CD4-positive, alpha-beta memory T cell (primary cell): Measurements from ENCODE around the gene FOXP1. TPM values are rescaled to one million over a fixed set of nuclear protein-coding genes. Genes with fewer than 3 reads are reported as not detected.
A peak's percentile ranks its signal among the peaks of the same experiment; 100 is the strongest.

Source experiments
- CTCF ChIA-PET: fragments of 350-600 bp; sonication (Branson Sonifier 250); formaldehyde crosslinking; loops from one replicate; lab custom pipeline; 2021; ENCODE audit warnings: inconsistent platforms; ENCODE audit not compliant: partially characterized antibody; lab: Charles Lee
- POLR2A ChIA-PET: fragments of 350-600 bp; sonication (Branson Sonifier 250); formaldehyde crosslinking; loops from one replicate; lab custom pipeline; 2021; ENCODE audit not compliant: partially characterized antibody; lab: Charles Lee
- DNase-seq, 5 donors: peaks; one replicate each; pipeline versions ENCODE4 v3.0.0 to v3.0.0-alpha.2; 2020 to 2022; ENCODE audit warnings: mixed read lengths in 1 of 5
- H3K27ac ChIP-seq: one replicate; pipeline ENCODE4 v1.7.0; 2013; ENCODE audit warnings: low read depth, low read length
- H3K27me3 ChIP-seq: 2 replicates; pipeline ENCODE4 v1.7.0; 2013; ENCODE audit warnings: mild to moderate bottlenecking, low read length, moderate library complexity; ENCODE audit not compliant: insufficient read depth
- H3K36me3 ChIP-seq: 2 replicates; pipeline ENCODE4 v1.7.0; 2013; ENCODE audit warnings: mild to moderate bottlenecking, low read length, moderate library complexity; ENCODE audit not compliant: insufficient read depth
- H3K4me1 ChIP-seq: 2 replicates; pipeline ENCODE4 v1.7.0; 2013; ENCODE audit warnings: mild to moderate bottlenecking, low read length, moderate library complexity; ENCODE audit not compliant: insufficient read depth
- H3K4me3 ChIP-seq, 2 donors: one replicate each; pipeline ENCODE4 v1.7.0; 2013; ENCODE audit warnings: low read length in 2 of 2, mild to moderate bottlenecking in 1 of 2
- H3K9me3 ChIP-seq, 2 donors: one replicate each; pipeline ENCODE4 v1.7.0; 2013; ENCODE audit warnings: low read length in 2 of 2, control low read depth in 1 of 2; ENCODE audit not compliant: control insufficient read depth in 1 of 2
- H3K27ac Mint-ChIP-seq, 7 donors: one replicate each; pipeline ENCODE4 v1.8.0; 2020 to 2021; ENCODE audit warnings: mixed read lengths in 7 of 7, mild to moderate bottlenecking in 6 of 7, inconsistent platforms in 3 of 7, moderate library complexity in 3 of 7
- H3K27me3 Mint-ChIP-seq, 2 donors: one replicate each; pipeline ENCODE4 v1.8.0; 2020 to 2021; ENCODE audit warnings: mixed read lengths in 2 of 2
- H3K36me3 Mint-ChIP-seq, 2 donors: one replicate each; pipeline ENCODE4 v1.8.0; 2020 to 2021; ENCODE audit warnings: mixed read lengths in 2 of 2, inconsistent platforms in 1 of 2, mild to moderate bottlenecking in 1 of 2
- H3K4me1 Mint-ChIP-seq, 4 donors: one replicate each; pipeline ENCODE4 v1.8.0; 2020 to 2021; ENCODE audit warnings: mixed read lengths in 4 of 4, mild to moderate bottlenecking in 1 of 4
- H3K4me3 Mint-ChIP-seq, 8 donors: one replicate each; pipeline ENCODE4 v1.8.0; 2020 to 2021; ENCODE audit warnings: mixed read lengths in 8 of 8, mild to moderate bottlenecking in 7 of 8, moderate library complexity in 6 of 8, inconsistent platforms in 3 of 8
- H3K9me3 Mint-ChIP-seq, 8 donors: one replicate each; pipeline ENCODE4 v1.8.0; 2020 to 2021; ENCODE audit warnings: mixed read lengths in 8 of 8, mild to moderate bottlenecking in 5 of 8, inconsistent platforms in 3 of 8, moderate library complexity in 1 of 8
- intact Hi-C: fragments of 100-400 bp; cut with micrococcal nuclease; formaldehyde crosslinking; loops from one replicate; pipeline ENCODE4 v1.15.1; 2023
- polyA plus RNA-seq, 2 donors: library from polyadenylated mRNA; unstranded; fragments of 300-500 nt; fragmentation: Illumina TruSeq; gene quantifications; one replicate each; pipeline ENCODE4 v1.2.3, GENCODE V29; 2021
- total RNA-seq, 2 experiments: library from RNA; stranded (reverse); gene quantifications; one replicate each; pipeline ENCODE4 v1.2.3, GENCODE V29; 2021

The FOXP1 gene
- total and polyA plus RNA-seq, 4 experiments from 2014 or later: 189 to 348 (median 279) TPM

DNA sequence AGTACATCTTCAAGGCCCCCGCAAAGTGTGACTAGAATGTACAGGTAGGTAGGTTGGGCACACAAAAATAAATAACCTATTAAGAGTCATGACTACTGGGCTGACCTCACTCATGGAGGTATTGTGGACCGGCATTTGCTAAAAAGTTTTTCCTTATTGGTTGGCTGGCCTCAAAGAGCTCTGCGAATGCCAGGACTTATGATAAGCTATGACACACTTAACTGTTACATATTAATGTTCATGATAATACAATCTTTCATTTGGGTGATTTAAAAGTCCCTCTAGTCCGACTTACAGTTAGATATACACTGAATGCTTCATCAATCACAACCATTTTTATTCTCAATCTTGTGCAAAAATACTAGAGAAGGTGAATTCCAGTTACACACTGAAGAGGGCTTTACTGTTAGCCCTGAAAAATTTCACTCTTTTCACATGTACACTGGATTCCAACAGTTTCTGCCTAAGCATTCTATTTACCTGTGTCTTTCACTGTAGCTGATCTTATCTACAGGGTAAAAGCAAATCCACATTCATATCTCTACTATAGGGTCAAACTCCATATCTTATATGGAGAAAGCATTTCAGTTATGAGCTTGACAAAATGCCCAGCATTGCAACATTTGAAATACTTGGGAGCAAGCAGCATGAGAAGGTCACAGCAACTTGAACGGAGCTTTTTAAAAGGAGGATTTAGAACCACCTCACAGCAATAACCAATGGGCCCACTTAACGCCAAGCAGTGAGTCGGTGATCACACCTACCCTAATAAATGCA, 329.1 kb downstream of the FOXP1 start:
- Mint-ChIP-seq H3K27ac (peak overlapping the region in 1 of 7 donors; percentile 62), H3K4me1 (peaks cover 36 to 58% (median 42%) of the 10 kb centered on the region in 4 donors), H3K36me3 (peaks cover 7 to 44% of the 10 kb centered on the region in 2 donors), H3K9me3 (no peaks in the 10 kb centered on the region), H3K27me3 (no peaks in the 10 kb centered on the region), H3K4me3 (no peak overlapping the region)
- Histone ChIP-seq H3K4me3 (no peak overlapping the region), H3K27me3 (no peaks in the 10 kb centered on the region), H3K27ac (no peak overlapping the region), H3K36me3 (no peaks in the 10 kb centered on the region), H3K4me1 (peaks cover 8% of the 10 kb centered on the region), H3K9me3 (no peaks in the 10 kb centered on the region)
- CTCF ChIA-PET: interaction anchor here (0.8 kb wide), 1 partner anchor 9 kb away, joined by 3 read pairs; no protein-coding TSS in a partner anchor
- no peak for DNase-seq
- POLR2A ChIA-PET: no interaction called here
- intact Hi-C loops: no loop called here

DNA sequence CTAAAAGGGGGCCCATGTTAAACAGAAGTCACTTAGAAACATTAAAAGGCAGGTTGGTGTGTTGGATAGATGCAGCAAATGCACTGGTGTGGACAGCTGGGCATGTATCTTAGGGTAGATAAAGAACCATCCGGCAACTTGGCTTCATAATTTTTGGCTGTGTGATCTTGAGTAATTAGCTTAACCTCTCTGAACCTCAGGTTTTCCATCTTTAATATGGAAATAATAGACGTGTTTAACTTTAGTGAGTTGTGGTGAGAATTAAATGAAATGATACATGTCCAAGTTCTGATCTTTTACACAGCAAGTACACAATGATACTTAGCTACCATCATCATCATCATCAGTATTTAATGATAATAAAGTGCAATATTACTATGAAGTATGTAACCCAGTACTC, 330.4 kb downstream of the FOXP1 start:
- peaks cover 4 to 42% of the 10 kb centered on the region in 2 donors for H3K36me3 Mint-ChIP-seq

DNA sequence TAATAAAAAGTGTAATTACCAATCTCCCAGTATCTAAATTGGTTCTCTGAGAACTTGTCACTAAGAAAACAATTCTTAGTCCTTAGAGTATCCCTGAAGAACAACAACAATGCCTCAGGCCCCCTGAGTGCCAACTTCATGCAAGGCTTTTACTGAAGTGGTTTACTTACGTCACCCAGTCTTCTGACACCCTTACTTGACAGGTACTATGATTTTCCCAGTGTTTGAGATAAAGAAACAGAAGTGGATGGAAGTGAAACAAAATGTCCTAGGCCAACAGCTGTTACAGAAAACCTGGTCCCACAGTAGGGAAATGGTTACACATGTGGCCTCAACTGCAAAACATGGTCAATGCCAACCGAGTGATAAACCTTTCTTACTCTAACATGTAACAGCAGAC, 331.1 kb downstream of the FOXP1 start:
- H3K27ac Mint-ChIP-seq: peak overlapping the region in 2 of 7 donors; percentile 31 to 78
- no peaks in the 10 kb centered on the region for H3K9me3 Mint-ChIP-seq
- DNase-seq: no peak
- Histone ChIP-seq H3K27ac (no peak overlapping the region), H3K9me3 (no peaks in the 10 kb centered on the region), H3K36me3 (no peaks in the 10 kb centered on the region), H3K27me3 (no peaks in the 10 kb centered on the region), H3K4me3 (no peak overlapping the region), H3K4me1 (peaks cover 13% of the 10 kb centered on the region)
- ChIA-PET CTCF (interaction anchor here (1.4 kb wide), 1 partner anchor 10 kb away, joined by 4 read pairs; no protein-coding TSS in a partner anchor), POLR2A (no interaction called here)
- no peak overlapping the region for H3K4me3 Mint-ChIP-seq
- no peaks in the 10 kb centered on the region for H3K27me3 Mint-ChIP-seq
- peaks cover 5 to 35% of the 10 kb centered on the region in 2 donors for H3K36me3 Mint-ChIP-seq
- H3K4me1 Mint-ChIP-seq: peaks cover 33 to 54% (median 46%) of the 10 kb centered on the region in 4 donors
- intact Hi-C loops: no loop called here

More for the DNA sequence above, 330.4 kb downstream of the FOXP1 start:
- Histone ChIP-seq H3K27me3 (no peaks in the 10 kb centered on the region), H3K36me3 (no peaks in the 10 kb centered on the region), H3K4me3 (no peak overlapping the region), H3K27ac (no peak overlapping the region), H3K4me1 (peaks cover 13% of the 10 kb centered on the region), H3K9me3 (no peaks in the 10 kb centered on the region)
- Mint-ChIP-seq H3K27ac (peak overlapping the region in 2 of 7 donors; percentile 4 to 31), H3K4me1 (peaks cover 34 to 56% (median 42%) of the 10 kb centered on the region in 4 donors), H3K9me3 (no peaks in the 10 kb centered on the region), H3K27me3 (no peaks in the 10 kb centered on the region), H3K4me3 (no peak overlapping the region)
- intact Hi-C loops: no loop called here
- no peak for DNase-seq
- ChIA-PET POLR2A (interaction anchor here (0.9 kb wide), 1 partner anchor 26 kb away, joined by 3 read pairs; no protein-coding TSS in a partner anchor), CTCF (interaction anchor here (1.4 kb wide), 1 partner anchor 11 kb away, joined by 4 read pairs; no protein-coding TSS in a partner anchor)

DNA sequence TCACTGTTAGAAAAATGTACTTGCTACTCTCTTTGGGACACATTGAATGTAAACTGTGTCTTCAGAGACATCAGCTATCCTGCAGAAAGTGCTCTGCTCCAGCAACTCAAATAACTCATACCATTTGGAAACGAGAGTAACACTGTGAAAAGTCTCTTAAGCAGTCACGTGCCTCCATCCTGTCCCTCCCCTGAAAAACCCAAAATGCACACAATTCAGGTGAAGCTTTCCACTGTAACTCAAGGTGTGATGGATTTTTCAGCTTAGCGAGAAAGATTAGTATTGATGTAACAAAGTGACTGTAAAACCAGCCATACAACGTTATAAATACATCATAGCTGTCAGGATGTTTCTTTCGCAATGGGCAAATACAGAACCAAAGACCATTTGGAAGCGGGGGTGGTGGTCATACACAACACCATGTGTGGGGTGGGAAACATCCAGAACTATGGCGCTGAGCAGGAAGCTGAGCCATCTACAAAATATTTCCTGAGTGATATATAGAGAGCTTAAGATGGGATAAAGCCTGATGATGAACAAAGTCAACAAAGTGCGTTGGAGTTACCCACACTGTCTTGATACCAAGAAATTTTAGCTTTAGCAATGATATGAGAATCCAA, 332.3 kb downstream of the FOXP1 start:
- ChIA-PET POLR2A (no interaction called here), CTCF (interaction anchor here (1.2 kb wide), 1 partner anchor 260 kb away, joined by 3 read pairs; no protein-coding TSS in a partner anchor)
- Mint-ChIP-seq H3K27me3 (no peaks in the 10 kb centered on the region), H3K4me1 (peaks cover 35 to 65% (median 51%) of the 10 kb centered on the region in 4 donors), H3K27ac (no peak overlapping the region), H3K9me3 (no peaks in the 10 kb centered on the region), H3K36me3 (peaks cover 2 to 34% of the 10 kb centered on the region in 2 donors), H3K4me3 (no peak overlapping the region)
- Histone ChIP-seq H3K4me3 (no peak overlapping the region), H3K36me3 (no peaks in the 10 kb centered on the region), H3K9me3 (no peaks in the 10 kb centered on the region), H3K4me1 (peaks cover 13% of the 10 kb centered on the region), H3K27me3 (no peaks in the 10 kb centered on the region), H3K27ac (no peak overlapping the region)
- intact Hi-C loops: no loop called here
- DNase-seq: no peak

DNA sequence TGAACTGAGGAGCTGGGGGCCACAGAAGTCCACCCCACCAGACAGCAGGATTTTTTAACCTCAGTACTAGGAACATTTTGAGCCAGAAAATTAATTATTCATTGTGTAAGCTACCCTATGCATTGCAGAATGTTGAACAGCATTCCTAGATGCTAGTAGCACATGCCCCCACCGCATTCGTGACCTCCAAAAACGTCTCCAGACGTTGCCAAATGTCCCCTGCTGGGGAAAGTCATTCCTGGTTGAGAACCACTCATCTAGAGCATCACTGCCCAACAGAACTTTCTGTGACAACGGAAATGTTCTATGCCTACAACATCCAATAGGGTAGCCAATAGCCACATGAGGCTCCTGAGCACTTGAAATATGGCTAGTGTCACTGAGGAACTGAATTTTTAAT, 333.5 kb downstream of the FOXP1 start:
- no peaks in the 10 kb centered on the region for H3K36me3 ChIP-seq
- no peak overlapping the region for H3K4me3 ChIP-seq
- no peaks in the 10 kb centered on the region for H3K9me3 ChIP-seq
- H3K4me1 ChIP-seq: peaks cover 17% of the 10 kb centered on the region
- intact Hi-C loops: no loop called here
- no peak overlapping the region for H3K27ac ChIP-seq
- Mint-ChIP-seq H3K9me3 (no peaks in the 10 kb centered on the region), H3K27me3 (no peaks in the 10 kb centered on the region), H3K4me1 (peaks cover 33 to 67% (median 52%) of the 10 kb centered on the region in 4 donors), H3K36me3 (peaks cover 2 to 34% of the 10 kb centered on the region in 2 donors), H3K4me3 (peak overlapping the region in 1 of 8 donors; percentile 44), H3K27ac (peak overlapping the region in 3 of 7 donors; percentile 22 to 68 (median 37))
- DNase-seq: no peak
- POLR2A ChIA-PET: no interaction called here
- no peaks in the 10 kb centered on the region for H3K27me3 ChIP-seq
- CTCF ChIA-PET: interaction anchor here (1.3 kb wide), 1 partner anchor 261 kb away, joined by 3 read pairs; no protein-coding TSS in a partner anchor

DNA sequence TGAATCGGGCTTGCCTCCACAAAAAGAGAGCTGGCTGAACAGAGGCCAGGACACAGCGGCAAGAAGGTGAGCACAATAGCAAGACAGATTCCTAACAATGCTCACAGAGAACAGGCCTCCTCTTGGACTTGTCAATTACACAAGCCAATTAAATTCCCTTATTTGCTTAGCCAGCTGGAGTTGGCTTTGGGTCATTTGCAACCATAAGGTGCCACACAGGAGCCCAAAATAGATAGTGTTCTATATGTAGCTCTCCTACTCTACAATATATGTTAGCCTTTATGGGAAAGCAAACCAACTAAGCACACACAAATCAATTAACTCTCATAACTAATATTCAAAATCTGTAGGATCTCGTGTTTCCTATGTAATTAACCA, 335.6 kb downstream of the FOXP1 start:
- CTCF ChIA-PET: no interaction called here

More for the DNA sequence above, 335.6 kb downstream of the FOXP1 start:
- H3K27ac ChIP-seq: no peak overlapping the region
- no peaks in the 10 kb centered on the region for H3K36me3 ChIP-seq
- H3K36me3 Mint-ChIP-seq: peaks cover 4 to 15% of the 10 kb centered on the region in 2 donors
- no peak overlapping the region for H3K4me3 ChIP-seq
- H3K9me3 ChIP-seq: no peaks in the 10 kb centered on the region
- intact Hi-C loops: no loop called here
- H3K27ac Mint-ChIP-seq: peak overlapping the region in 2 of 7 donors; percentile 29
- H3K9me3 Mint-ChIP-seq: no peaks in the 10 kb centered on the region
- no peaks in the 10 kb centered on the region for H3K27me3 ChIP-seq
- no peak overlapping the region for H3K4me3 Mint-ChIP-seq
- POLR2A ChIA-PET: no interaction called here
- H3K4me1 ChIP-seq: peaks cover 17% of the 10 kb centered on the region
- peaks cover 27 to 67% (median 44%) of the 10 kb centered on the region in 4 donors for H3K4me1 Mint-ChIP-seq
- no peak for DNase-seq
- H3K27me3 Mint-ChIP-seq: no peaks in the 10 kb centered on the region
